Inflammatory macrophage treated with lipopolysaccharide for 4 hours (primary cell): ENCODE results near the gene LARP6.

Source experiments
- DNase-seq: peaks from one replicate; pipeline ENCODE4 v3.0.0-alpha.2; 2020

LARP6 gene

GRCh38 chr15:70793694-70794093, 60.3 kb downstream of the LARP6 start:
- no peak for DNase-seq

GRCh38 chr15:70792171-70792573, 61.8 kb downstream of the LARP6 start:
- no peak for DNase-seq

GRCh38 chr15:70791259-70791658, 62.7 kb downstream of the LARP6 start:
- DNase-seq, result no peak

- DNase-seq, result no peak
Measured at GRCh38 chr15:70789213-70789612, 64.7 kb downstream of the LARP6 start.

- no peak for DNase-seq
Measured at GRCh38 chr15:70788114-70789049, 65.6 kb downstream of the LARP6 start.

GRCh38 chr15:70786996-70787395, 67.0 kb downstream of the LARP6 start:
- no peak for DNase-seq

- DNase-seq, result no peak
Measured at GRCh38 chr15:70783610-70784022, 70.3 kb downstream of the LARP6 start.

- no peak for DNase-seq
Measured at GRCh38 chr15:70783041-70783440, 70.9 kb downstream of the LARP6 start.

- no peak for DNase-seq
Measured at GRCh38 chr15:70781236-70781635, 72.7 kb downstream of the LARP6 start.
